ENCODE measurements around the gene PDK2.
A peak's percentile ranks its signal among the peaks of the same experiment; 100 is the strongest.

Gene PDK2

GRCh38 chr17:50080096-50080480, 15.1 kb upstream of the PDK2 start:
- no peak for DNase-seq

GRCh38 chr17:50080827-50081226, 14.3 kb upstream of the PDK2 start:
- no peak for DNase-seq

GRCh38 chr17:50081757-50082156, 13.4 kb upstream of the PDK2 start:
- no peak for DNase-seq

GRCh38 chr17:50087246-50087911, 7.8 kb upstream of the PDK2 start:
- peak; percentile 73 for DNase-seq

GRCh38 chr17:50087912-50088405, 7.2 kb upstream of the PDK2 start:
- DNase-seq = no peak

GRCh38 chr17:50088952-50089825, 6.0 kb upstream of the PDK2 start:
- no peak for DNase-seq

GRCh38 chr17:50090071-50090470, 5.1 kb upstream of the PDK2 start:
- no peak for DNase-seq

- DNase-seq = no peak
Measured at GRCh38 chr17:50090971-50091917, 3.9 kb upstream of the PDK2 start.

- no peak for DNase-seq
Measured at GRCh38 chr17:50091918-50092285, 3.2 kb upstream of the PDK2 start.

GRCh38 chr17:50093246-50093645, 1.9 kb upstream of the PDK2 start:
- no peak for DNase-seq

GRCh38 chr17:50093807-50094206, 1.3 kb upstream of the PDK2 start:
- no peak for DNase-seq

- peak; percentile 92 for DNase-seq
Measured at GRCh38 chr17:50094243-50094752, 853 bp upstream of the PDK2 start.

- no peak for DNase-seq
Measured at GRCh38 chr17:50095626-50096037, 481 bp downstream of the PDK2 start.

GRCh38 chr17:50096092-50096491, 941 bp downstream of the PDK2 start:
- no peak for DNase-seq

GRCh38 chr17:50096758-50097157, 1.6 kb downstream of the PDK2 start:
- DNase-seq = no peak

- DNase-seq = no peak
Measured at GRCh38 chr17:50097455-50097854, 2.3 kb downstream of the PDK2 start.

GRCh38 chr17:50097926-50098325, 2.8 kb downstream of the PDK2 start:
- DNase-seq = no peak

- DNase-seq = no peak
Measured at GRCh38 chr17:50098583-50098982, 3.4 kb downstream of the PDK2 start.

GRCh38 chr17:50099003-50099402, 3.9 kb downstream of the PDK2 start:
- DNase-seq = no peak

GRCh38 chr17:50100480-50100883, 5.3 kb downstream of the PDK2 start:
- no peak for DNase-seq

- DNase-seq = no peak
Measured at GRCh38 chr17:50100921-50101345, 5.8 kb downstream of the PDK2 start.

GRCh38 chr17:50101346-50102163, 6.4 kb downstream of the PDK2 start:
- DNase-seq = no peak

All from activated T-cell treated with anti-CD3 and anti-CD28 coated beads for 4 hours (primary cell).